ENCODE measurements around the gene CIDEB.

CIDEB gene

DNA sequence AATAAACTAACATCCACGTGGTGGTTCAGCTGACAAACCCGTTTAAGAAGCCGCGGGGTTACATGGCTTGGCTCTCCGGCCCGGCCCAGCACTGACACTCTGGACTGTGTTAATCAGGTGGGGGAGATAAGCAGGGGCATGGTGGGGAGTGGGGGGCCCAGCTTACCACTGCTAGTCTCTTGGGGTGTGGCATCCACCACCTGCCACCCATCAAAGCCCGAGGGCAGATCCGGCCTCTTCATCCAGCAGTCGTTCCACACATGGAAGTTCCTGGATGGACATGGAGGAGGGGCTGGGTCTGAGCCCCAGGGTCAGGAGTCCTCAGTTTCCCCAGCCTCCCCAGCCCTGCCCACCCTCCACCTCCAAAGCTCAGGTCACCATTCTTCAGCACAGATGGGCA, 49.7 kb downstream of the CIDEB start:
- no peak for ATAC-seq
- TF ChIP-seq ZNF70 (CRISPR knock-in tag; IDR thresholded peaks at IDR 0.05) (no peak), ZFP30 (CRISPR knock-in tag; IDR thresholded peaks at IDR 0.05) (no peak), GLIS3 (CRISPR knock-in tag; IDR thresholded peaks at IDR 0.05) (no peak), OSR1 (CRISPR knock-in tag; IDR thresholded peaks at IDR 0.05) (no peak), PPARA (CRISPR knock-in tag; IDR thresholded peaks at IDR 0.05; ENCODE audit: borderline replicate concordance) (no peak), TOX (CRISPR knock-in tag; IDR thresholded peaks at IDR 0.05; ENCODE audit: borderline replicate concordance) (no peak), ARNTL (CRISPR knock-in tag; IDR thresholded peaks at IDR 0.05; ENCODE audit: borderline replicate concordance, low read depth) (no peak), TCF4 (CRISPR knock-in tag; IDR thresholded peaks at IDR 0.05; ENCODE audit: borderline replicate concordance) (no peak), RARB (CRISPR knock-in tag; IDR thresholded peaks at IDR 0.05) (no peak), ZNF8 (CRISPR knock-in tag; IDR thresholded peaks at IDR 0.05) (no peak)

DNA sequence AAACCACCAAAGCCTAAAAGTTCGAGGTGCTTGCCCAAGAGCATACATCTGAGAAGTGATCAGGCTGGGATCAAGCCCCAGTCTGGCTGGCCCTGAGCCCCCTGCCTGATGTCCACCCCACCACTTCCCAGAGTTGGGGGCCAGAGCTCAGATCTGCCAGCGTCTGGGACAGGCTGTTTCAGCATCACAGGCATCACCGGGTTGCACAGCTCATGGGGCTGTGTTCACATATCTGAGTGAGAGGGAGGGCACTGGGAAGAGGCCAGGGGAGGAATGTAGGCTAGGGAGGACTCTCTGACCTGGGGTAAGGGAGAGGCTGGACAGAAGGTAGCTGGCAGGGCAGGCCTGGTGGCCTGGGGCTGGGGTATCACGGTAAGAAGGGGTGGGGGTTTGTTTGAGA, 50.8 kb downstream of the CIDEB start:
- no peak for ATAC-seq
- TF ChIP-seq ZNF8 (CRISPR knock-in tag; IDR thresholded peaks at IDR 0.05) (no peak), ARNTL (CRISPR knock-in tag; IDR thresholded peaks at IDR 0.05; ENCODE audit: borderline replicate concordance, low read depth) (no peak)

DNA sequence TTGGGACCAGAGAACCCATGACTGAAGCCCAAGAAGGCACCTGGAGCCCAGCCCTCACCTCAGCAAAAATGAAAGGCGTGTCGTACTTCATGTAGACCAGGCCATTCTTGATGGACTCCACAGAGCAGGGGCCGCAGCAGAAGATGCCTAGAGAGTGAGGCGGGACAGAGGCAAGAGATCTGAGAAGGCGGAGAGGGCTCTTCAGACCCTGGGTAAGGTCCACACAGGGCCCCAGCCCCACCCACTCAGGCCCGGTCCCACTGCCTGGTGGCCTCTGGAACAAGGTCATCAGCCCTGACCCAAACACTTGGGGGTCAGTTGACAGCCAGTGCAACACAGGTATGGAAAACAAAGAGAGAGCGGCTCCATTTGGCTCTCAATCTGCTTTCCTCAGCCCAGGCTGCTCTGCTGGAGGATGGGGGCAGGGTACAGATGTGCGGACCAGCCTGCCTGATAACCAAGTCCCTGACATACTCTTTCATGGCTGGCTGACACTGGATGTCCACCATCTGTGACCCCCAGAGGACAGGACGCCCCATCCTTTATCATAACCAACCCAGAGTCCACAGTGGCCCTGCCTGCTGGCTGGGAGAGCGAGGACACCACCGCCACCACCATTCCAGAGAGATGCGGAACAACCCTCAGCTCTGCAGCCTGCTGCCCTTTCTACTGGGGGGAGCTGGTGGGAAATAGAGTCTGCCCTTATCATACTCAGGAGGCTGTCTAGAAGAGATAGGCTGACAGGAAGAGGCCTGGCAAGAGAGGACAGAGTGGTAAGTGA, 51.7 kb downstream of the CIDEB start:
- ATAC-seq: no peak
- TF ChIP-seq PPARA (CRISPR knock-in tag; IDR thresholded peaks at IDR 0.05; ENCODE audit: borderline replicate concordance) (no peak), ESRRG (CRISPR knock-in tag; IDR thresholded peaks at IDR 0.05) (no peak), ZC3H10 (CRISPR knock-in tag; IDR thresholded peaks at IDR 0.05) (no peak), SNAI2 (CRISPR knock-in tag; IDR thresholded peaks at IDR 0.05) (no peak), TOX (CRISPR knock-in tag; IDR thresholded peaks at IDR 0.05; ENCODE audit: borderline replicate concordance) (no peak), GLIS3 (CRISPR knock-in tag; IDR thresholded peaks at IDR 0.05) (no peak), ZNF8 (CRISPR knock-in tag; IDR thresholded peaks at IDR 0.05) (no peak), ZFP30 (CRISPR knock-in tag; IDR thresholded peaks at IDR 0.05) (no peak), OSR1 (CRISPR knock-in tag; IDR thresholded peaks at IDR 0.05) (no peak), ISL1 (CRISPR knock-in tag; IDR thresholded peaks at IDR 0.05) (no peak), ZNF70 (CRISPR knock-in tag; IDR thresholded peaks at IDR 0.05) (no peak)
- TF ChIP-seq, protein P1, sequence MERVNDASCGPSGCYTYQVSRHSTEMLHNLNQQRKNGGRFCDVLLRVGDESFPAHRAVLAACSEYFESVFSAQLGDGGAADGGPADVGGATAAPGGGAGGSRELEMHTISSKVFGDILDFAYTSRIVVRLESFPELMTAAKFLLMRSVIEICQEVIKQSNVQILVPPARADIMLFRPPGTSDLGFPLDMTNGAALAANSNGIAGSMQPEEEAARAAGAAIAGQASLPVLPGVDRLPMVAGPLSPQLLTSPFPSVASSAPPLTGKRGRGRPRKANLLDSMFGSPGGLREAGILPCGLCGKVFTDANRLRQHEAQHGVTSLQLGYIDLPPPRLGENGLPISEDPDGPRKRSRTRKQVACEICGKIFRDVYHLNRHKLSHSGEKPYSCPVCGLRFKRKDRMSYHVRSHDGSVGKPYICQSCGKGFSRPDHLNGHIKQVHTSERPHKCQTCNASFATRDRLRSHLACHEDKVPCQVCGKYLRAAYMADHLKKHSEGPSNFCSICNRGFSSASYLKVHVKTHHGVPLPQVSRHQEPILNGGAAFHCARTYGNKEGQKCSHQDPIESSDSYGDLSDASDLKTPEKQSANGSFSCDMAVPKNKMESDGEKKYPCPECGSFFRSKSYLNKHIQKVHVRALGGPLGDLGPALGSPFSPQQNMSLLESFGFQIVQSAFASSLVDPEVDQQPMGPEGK (CRISPR knock-in tag; IDR thresholded peaks at IDR 0.05; ENCODE audit: borderline replicate concordance): no peak
- TF ChIP-seq, protein P2, sequence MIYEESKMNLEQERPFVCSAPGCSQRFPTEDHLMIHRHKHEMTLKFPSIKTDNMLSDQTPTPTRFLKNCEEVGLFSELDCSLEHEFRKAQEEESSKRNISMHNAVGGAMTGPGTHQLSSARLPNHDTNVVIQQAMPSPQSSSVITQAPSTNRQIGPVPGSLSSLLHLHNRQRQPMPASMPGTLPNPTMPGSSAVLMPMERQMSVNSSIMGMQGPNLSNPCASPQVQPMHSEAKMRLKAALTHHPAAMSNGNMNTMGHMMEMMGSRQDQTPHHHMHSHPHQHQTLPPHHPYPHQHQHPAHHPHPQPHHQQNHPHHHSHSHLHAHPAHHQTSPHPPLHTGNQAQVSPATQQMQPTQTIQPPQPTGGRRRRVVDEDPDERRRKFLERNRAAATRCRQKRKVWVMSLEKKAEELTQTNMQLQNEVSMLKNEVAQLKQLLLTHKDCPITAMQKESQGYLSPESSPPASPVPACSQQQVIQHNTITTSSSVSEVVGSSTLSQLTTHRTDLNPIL (CRISPR knock-in tag; IDR thresholded peaks at IDR 0.05; ENCODE audit: low read depth): no peak
- TF ChIP-seq, protein P3, sequence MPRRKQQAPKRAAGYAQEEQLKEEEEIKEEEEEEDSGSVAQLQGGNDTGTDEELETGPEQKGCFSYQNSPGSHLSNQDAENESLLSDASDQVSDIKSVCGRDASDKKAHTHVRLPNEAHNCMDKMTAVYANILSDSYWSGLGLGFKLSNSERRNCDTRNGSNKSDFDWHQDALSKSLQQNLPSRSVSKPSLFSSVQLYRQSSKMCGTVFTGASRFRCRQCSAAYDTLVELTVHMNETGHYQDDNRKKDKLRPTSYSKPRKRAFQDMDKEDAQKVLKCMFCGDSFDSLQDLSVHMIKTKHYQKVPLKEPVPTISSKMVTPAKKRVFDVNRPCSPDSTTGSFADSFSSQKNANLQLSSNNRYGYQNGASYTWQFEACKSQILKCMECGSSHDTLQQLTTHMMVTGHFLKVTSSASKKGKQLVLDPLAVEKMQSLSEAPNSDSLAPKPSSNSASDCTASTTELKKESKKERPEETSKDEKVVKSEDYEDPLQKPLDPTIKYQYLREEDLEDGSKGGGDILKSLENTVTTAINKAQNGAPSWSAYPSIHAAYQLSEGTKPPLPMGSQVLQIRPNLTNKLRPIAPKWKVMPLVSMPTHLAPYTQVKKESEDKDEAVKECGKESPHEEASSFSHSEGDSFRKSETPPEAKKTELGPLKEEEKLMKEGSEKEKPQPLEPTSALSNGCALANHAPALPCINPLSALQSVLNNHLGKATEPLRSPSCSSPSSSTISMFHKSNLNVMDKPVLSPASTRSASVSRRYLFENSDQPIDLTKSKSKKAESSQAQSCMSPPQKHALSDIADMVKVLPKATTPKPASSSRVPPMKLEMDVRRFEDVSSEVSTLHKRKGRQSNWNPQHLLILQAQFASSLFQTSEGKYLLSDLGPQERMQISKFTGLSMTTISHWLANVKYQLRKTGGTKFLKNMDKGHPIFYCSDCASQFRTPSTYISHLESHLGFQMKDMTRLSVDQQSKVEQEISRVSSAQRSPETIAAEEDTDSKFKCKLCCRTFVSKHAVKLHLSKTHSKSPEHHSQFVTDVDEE (CRISPR knock-in tag; IDR thresholded peaks at IDR 0.05): no peak
- TF ChIP-seq, protein P4, sequence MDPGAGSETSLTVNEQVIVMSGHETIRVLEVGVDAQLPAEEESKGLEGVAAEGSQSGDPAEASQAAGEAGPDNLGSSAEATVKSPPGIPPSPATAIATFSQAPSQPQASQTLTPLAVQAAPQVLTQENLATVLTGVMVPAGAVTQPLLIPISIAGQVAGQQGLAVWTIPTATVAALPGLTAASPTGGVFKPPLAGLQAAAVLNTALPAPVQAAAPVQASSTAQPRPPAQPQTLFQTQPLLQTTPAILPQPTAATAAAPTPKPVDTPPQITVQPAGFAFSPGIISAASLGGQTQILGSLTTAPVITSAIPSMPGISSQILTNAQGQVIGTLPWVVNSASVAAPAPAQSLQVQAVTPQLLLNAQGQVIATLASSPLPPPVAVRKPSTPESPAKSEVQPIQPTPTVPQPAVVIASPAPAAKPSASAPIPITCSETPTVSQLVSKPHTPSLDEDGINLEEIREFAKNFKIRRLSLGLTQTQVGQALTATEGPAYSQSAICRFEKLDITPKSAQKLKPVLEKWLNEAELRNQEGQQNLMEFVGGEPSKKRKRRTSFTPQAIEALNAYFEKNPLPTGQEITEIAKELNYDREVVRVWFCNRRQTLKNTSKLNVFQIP (CRISPR knock-in tag; IDR thresholded peaks at IDR 0.05; ENCODE audit: borderline replicate concordance, low read depth): no peak
- TF ChIP-seq, protein P5, sequence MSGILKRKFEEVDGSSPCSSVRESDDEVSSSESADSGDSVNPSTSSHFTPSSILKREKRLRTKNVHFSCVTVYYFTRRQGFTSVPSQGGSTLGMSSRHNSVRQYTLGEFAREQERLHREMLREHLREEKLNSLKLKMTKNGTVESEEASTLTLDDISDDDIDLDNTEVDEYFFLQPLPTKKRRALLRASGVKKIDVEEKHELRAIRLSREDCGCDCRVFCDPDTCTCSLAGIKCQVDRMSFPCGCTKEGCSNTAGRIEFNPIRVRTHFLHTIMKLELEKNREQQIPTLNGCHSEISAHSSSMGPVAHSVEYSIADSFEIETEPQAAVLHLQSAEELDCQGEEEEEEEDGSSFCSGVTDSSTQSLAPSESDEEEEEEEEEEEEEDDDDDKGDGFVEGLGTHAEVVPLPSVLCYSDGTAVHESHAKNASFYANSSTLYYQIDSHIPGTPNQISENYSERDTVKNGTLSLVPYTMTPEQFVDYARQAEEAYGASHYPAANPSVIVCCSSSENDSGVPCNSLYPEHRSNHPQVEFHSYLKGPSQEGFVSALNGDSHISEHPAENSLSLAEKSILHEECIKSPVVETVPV (CRISPR knock-in tag; IDR thresholded peaks at IDR 0.05): no peak
